GM12872 (cell line): Measurements from ENCODE around the gene MAGEA9B.
"Not testable (repeated sequence)": the region's sequence is repeated elsewhere in the genome, so short reads cannot be mapped to it uniquely, and the experiment has no call there.

Experiments
- CTCF ChIP-seq: IDR thresholded peaks from 3 replicates; pipeline ENCODE4 v1.5.1; 2011; ENCODE audit warnings: low read depth, mild to moderate bottlenecking, low read length, moderate library complexity; ENCODE audit not compliant: insufficient read depth

The MAGEA9B gene

GRCh38 chrX:149587359-149587758 is at the start of gene MAGEA9B:
Gene MAGEA9B, minus strand, starts transcription at chrX:149587459. Its CDS starts 4,280 bp downstream, at chrX:149583179.
- not testable (repeated sequence) for TF ChIP-seq CTCF

- TF ChIP-seq CTCF: no peak
Observed at GRCh38 chrX:149633511-149633910, 46.3 kb upstream of the MAGEA9B start.

GRCh38 chrX:149631234-149632165 is 44.2 kb upstream of the MAGEA9B start, which contains the start of gene TMEM185A:
Gene TMEM185A, minus strand, starts transcription at chrX:149631792. Its CDS starts 212 bp downstream, at chrX:149631580.
- no peak for TF ChIP-seq CTCF

GRCh38 chrX:149630681-149631233 is 43.5 kb upstream of the MAGEA9B start:
- TF ChIP-seq CTCF: no peak

GRCh38 chrX:149629730-149630387 is 42.6 kb upstream of the MAGEA9B start:
- no peak for TF ChIP-seq CTCF

GRCh38 chrX:149628768-149629167 is 41.5 kb upstream of the MAGEA9B start:
- no peak for TF ChIP-seq CTCF

- TF ChIP-seq CTCF: no peak
Observed at GRCh38 chrX:149628280-149628679, 41.0 kb upstream of the MAGEA9B start.
